ENCODE data around the gene ELAC2. TPM values are rescaled to one million over a fixed set of nuclear protein-coding genes. Genes with fewer than 3 reads are reported as not detected.

The ELAC2 gene
- total and polyA plus RNA-seq, 2 of the 4 experiments (the other 2 are of a cell fraction), result 75.2 to 80.7 TPM

DNA sequence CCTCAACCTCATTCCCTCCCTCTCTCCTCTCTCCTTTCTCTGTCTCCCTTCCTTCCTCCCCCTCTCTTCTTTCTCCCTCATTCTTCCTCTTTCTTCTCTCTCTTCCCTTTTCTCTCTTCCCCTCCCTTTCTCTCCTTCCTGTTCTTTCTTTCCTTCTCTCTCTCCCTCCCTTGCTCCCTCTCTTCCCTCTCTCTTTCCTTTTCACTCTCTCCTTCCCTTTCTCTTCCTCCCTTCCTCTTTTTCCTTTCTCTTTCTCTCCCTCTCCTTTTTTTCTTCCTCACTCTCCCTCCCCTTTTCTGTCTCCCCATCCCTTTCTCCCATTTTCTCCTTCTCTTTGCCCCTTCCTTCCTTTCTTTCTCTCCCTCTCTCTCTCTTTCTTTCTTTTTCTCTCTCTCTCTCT is 7.9 kb upstream of the ELAC2 start:
- no TSS peak for BruUV-seq (replicated peaks)
- in situ Hi-C loops (cut with MboI; ENCODE audit: low sequenced_read_pairs) (no loop called here), dilution Hi-C loops (cut with HindIII; ENCODE audit: low sequenced_read_pairs, unreplicated experiment) (no loop called here), intact Hi-C loops (cut with micrococcal nuclease) (no loop called here)
- Histone ChIP-seq H4K5ac (ENCODE audit: low read depth, low read length) (no peak overlapping the region), H2AK9ac (replicated peaks; ENCODE audit: low read depth, low read length, poor library complexity) (no peak overlapping the region), H3K36me3 (ENCODE audit: control insufficient read depth, insufficient read depth, low read length) (no peaks in the 10 kb centered on the region), H2BK120ac (ENCODE audit: low read depth, low read length) (no peak overlapping the region), H3K23ac (ENCODE audit: low read depth, low read length) (no peak overlapping the region), H3K4ac (ENCODE audit: low read depth, low read length) (no peak overlapping the region), H3K9me1 (ENCODE audit: insufficient read depth, low read length) (peaks cover 4% of the 10 kb centered on the region; the same call in 1 of the 2 replicates), H3K18ac (ENCODE audit: low read depth, low read length) (no peak overlapping the region), H2AFZ (replicated peaks; ENCODE audit: low read length, poor library complexity) (no peak overlapping the region), H3K27me3 (ENCODE audit: control insufficient read depth, insufficient read depth, low read length) (peaks cover 2% of the 10 kb centered on the region; the same call in 1 of the 2 replicates), H4K91ac (ENCODE audit: insufficient read depth, low read depth, low read length) (no peak overlapping the region), H4K8ac (ENCODE audit: low read depth in 2 of 2, low read length in 2 of 2) (no peak overlapping the region), H3K4me2 (ENCODE audit: low read depth, low read length) (no peak overlapping the region), H3K4me1 (ENCODE audit: control insufficient read depth, insufficient read depth, low read length) (no peaks in the 10 kb centered on the region), H3K14ac (replicated peaks; ENCODE audit: low read depth, low read length) (no peak overlapping the region), H2BK20ac (ENCODE audit: low read depth, low read length) (no peak overlapping the region), H2AK5ac (ENCODE audit: low read depth, low read length) (no peak overlapping the region), H2BK5ac (ENCODE audit: low read depth, low read length, poor library complexity, severe bottlenecking) (no peak overlapping the region), H3K9ac (ENCODE audit: low read depth, low read length) (no peak overlapping the region), H3K27ac (ENCODE audit: insufficient read depth, low read length) (no peak overlapping the region), H3K9me3 (ENCODE audit: control insufficient read depth, insufficient read depth, low read length) (no peaks in the 10 kb centered on the region), H4K20me1 (ENCODE audit: insufficient read depth, low read length) (no peaks in the 10 kb centered on the region), H3K79me1 (ENCODE audit: low read depth in 1 of 2, low read length in 2 of 2) (no peaks in the 10 kb centered on the region), H3K56ac (ENCODE audit: extremely low read depth, insufficient read depth, low read length) (no peak overlapping the region), H2BK15ac (ENCODE audit: low read depth, low read length) (no peak overlapping the region), H3K4me3 (ENCODE audit: insufficient read depth, low read depth, low read length) (no peak overlapping the region)
- ATAC-seq (ENCODE audit: low read depth) (no peak), DNase-seq (no peak)
- CTCF ChIA-PET, result no interaction called here
- TF ChIP-seq MAFK (IDR thresholded peaks at IDR 0.05; ENCODE audit: low read depth, low read length), result no peak
- no peak for TF ChIP-seq RFX5 (IDR thresholded peaks at IDR 0.05; ENCODE audit: low read depth, low read length)
- TF ChIP-seq RCOR1 (IDR thresholded peaks at IDR 0.05; ENCODE audit: insufficient replicate concordance, low read length), result no peak
- TF ChIP-seq MXI1 (IDR thresholded peaks at IDR 0.05; ENCODE audit: borderline replicate concordance, low read depth, low read length), result no peak
- TF ChIP-seq, protein P1, sequence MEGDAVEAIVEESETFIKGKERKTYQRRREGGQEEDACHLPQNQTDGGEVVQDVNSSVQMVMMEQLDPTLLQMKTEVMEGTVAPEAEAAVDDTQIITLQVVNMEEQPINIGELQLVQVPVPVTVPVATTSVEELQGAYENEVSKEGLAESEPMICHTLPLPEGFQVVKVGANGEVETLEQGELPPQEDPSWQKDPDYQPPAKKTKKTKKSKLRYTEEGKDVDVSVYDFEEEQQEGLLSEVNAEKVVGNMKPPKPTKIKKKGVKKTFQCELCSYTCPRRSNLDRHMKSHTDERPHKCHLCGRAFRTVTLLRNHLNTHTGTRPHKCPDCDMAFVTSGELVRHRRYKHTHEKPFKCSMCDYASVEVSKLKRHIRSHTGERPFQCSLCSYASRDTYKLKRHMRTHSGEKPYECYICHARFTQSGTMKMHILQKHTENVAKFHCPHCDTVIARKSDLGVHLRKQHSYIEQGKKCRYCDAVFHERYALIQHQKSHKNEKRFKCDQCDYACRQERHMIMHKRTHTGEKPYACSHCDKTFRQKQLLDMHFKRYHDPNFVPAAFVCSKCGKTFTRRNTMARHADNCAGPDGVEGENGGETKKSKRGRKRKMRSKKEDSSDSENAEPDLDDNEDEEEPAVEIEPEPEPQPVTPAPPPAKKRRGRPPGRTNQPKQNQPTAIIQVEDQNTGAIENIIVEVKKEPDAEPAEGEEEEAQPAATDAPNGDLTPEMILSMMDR (conservative IDR thresholded peaks at IDR 0.05; ENCODE audit: low read depth, low read length), result no peak
- no peak for TF ChIP-seq NFE2L2 (IDR thresholded peaks at IDR 0.05; ENCODE audit: low read depth, low read length)
- TF ChIP-seq, protein P2, sequence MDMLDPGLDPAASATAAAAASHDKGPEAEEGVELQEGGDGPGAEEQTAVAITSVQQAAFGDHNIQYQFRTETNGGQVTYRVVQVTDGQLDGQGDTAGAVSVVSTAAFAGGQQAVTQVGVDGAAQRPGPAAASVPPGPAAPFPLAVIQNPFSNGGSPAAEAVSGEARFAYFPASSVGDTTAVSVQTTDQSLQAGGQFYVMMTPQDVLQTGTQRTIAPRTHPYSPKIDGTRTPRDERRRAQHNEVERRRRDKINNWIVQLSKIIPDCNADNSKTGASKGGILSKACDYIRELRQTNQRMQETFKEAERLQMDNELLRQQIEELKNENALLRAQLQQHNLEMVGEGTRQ (IDR thresholded peaks at IDR 0.05; ENCODE audit: low read depth, low read length), result no peak
- no peak for TF ChIP-seq SMC3 (IDR thresholded peaks at IDR 0.05; ENCODE audit: low read depth, low read length)
- TF ChIP-seq CEBPB (IDR thresholded peaks at IDR 0.05; ENCODE audit: low read depth, low read length), result no peak
- no peak for TF ChIP-seq FOS (IDR thresholded peaks at IDR 0.05; ENCODE audit: low read depth, low read length)
- TF ChIP-seq POLR2A (IDR thresholded peaks at IDR 0.05; ENCODE audit: low read depth, low read length), result no peak
- POLR2A ChIA-PET (ENCODE audit: unreplicated experiment), result no interaction called here
